HG03521 (cell line): Measurements from ENCODE around the gene FHIT.

Experiments
- ATAC-seq: cut with Tn5 transposase; IDR thresholded peaks from one replicate; pipeline ENCODE4 v1.9.1; 2021; ENCODE audit warnings: mild to moderate bottlenecking, moderate library complexity; ENCODE audit not compliant: unreplicated experiment

The FHIT gene

DNA sequence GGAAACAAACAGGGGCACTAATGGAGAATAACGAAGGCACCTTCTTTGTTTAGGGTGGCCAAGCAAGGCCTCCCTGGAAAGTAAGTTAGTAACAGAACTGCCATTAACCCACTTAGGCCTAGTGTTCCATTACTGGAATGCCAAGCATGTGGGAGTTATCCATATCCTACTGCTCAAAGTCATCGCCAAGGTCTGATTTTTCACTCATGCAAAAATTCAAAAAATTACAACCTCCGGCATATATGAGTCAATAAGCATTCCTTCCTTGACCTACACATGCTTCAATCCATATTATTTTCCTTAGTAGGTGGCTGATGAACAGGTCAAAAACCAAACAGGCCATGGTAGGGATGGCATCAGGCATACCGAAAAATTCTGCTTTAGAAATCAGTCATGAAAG, 1097.2 kb downstream of the FHIT start:
- ATAC-seq = no peak

DNA sequence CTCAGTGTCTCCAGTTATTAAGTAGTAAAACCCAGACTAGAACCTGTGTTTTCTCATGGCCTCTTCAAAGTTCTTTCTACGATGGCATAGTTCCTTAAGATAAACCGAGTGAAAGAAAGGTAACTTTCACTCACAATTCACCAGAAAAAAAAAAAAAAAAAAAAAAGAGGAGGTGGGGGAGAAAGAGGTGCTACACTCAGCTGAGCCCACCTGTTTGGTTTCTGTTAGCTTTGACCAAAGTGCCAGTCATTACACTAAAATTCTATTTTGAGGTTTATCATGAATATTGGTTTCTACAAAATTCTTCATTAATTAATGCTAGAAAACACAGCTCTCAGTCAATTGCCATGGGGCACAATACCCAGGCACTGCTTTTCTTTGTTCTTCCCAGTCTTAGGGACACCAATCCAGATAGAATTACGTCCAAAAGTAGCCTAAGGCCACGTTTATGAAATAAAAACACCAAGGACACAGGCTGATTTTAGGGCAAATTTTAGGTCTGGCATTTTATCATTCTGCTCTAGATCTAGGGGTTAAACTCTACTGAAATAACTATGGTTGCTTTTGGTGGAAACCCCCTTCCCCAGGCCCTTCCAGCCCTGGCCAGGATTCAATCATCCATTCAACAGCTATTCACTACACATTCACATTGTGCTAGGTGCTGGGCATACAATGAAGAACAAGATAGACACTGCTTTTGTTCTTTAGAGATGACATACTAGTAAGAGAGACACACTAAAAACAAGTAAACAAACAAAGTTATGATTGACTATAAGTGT, 1097.8 kb downstream of the FHIT start:
- no peak for ATAC-seq

DNA sequence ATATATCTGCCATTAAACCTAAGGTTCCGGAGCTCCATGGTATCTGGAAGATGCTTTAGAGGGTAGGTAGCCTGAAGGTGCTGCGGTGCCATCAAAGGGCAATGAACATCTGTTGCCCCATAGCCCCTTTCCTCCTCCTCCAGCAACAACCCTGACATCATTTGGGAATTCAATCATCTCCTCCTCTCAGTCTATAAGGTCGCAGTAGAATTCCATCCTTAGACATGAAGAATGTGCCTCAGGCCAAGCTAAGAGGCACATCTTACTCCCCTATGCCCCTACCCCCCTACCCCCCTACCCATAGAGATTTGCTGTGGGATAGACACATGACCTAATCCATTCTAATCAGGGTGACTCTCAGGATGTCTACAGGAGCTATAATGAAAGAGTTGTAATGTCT, 1101.8 kb downstream of the FHIT start:
- no peak for ATAC-seq

DNA sequence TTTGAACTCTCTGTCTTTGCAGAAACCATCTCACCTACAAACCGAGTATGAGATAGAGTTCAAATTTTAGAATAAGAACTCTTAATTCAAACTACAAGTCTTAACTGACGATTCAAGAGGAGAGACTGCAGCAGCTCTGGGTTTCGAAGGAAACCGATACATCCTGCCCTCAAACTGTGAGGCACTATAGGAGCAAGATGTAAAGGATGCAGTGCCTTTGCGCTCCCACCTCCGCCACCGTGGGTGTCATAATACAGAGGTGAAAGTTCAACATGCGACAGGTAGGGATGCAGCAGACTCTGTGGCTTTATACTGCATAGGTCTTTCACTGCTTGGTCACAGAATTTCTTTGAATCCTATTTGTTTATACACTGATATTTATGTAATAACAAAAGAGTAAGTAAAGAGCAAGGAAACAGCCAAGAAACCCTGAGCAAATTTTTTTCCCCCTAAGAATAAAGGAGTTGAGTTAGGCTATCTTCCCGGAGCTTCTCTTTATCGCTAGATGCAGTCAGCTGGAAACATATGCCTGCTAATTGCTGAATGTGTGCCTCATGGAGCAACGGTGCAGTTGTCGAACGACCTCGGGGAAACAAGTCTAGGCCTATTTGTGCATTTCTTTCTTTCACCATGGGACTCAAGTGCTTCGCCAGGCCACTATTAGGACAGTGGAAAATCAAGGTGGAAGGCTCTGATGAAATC, 1103.9 kb downstream of the FHIT start:
- ATAC-seq = no peak

DNA sequence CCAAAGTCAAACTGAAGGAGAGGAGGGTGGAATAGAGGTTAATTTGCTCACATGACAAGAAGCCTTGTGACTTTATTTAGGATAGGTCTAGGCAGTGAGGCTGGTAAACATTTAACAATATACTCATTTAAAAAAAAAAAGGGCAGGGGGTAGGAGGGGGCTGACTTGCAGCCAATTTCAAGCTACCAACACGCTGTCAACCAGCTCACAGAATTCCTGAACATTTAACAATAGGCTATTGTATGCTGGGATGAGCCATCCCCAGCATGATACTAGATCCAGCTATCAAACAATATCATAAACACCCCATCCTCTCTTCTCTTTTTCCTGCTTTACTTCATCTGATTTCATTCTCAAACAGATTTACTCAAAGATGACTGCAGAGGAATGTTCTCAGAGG, 1105.1 kb downstream of the FHIT start:
- ATAC-seq = no peak

DNA sequence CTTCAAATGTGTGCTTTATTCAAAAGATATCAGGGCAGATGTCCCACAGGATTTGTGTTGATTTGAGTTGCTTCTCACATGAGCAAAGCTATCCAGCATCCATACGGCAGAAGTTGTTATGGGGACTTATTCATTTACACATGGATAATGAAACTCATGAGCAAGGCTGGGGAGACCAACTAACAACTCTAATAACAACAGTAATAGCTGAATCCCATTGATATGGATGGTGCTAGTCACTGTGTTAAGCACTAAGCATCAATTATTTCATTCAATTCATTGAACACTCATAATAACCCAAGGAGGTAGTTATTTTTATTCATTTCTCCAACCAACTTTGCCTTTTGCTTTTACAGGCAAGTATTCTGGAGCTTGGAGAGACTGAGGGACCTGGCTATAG, 1107.2 kb downstream of the FHIT start:
- ATAC-seq = no peak

DNA sequence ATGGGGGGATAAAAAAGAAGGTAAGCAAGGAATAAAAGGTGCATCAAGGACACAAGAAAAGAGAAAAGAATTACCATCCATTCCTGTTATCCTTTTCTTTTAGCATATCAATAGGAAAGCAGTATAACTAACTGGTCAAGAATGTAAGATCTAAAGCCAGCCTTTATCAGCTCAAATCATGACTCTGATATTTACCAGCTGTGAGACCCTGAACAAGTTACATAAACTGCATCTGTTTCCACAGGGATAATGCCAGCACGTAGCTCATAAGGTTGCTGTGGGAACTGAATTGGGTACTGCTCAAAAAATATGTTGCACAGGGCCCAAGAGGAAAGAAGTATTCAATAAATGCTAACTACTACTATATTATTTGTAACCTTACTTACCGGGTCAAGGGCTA, 1109.2 kb downstream of the FHIT start:
- no peak for ATAC-seq

DNA sequence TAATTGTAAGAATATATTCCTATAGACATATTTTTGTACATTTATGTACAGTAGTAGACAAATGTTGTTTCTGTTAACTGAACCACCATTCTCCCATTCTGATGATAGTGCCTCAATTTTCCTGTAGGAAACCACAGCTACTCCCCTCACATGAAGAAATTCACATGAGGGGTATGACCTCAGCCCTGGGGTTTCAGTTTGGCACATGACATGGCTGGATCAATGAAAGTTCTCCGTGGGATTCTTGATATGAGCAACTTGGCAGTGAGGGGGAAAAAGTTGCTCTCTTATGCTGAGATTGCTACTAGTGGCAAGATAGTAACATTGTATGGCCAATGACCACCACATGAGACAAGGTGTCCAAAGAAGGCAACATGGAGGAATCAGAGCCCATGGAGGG, 1111.1 kb downstream of the FHIT start:
- no peak for ATAC-seq

DNA sequence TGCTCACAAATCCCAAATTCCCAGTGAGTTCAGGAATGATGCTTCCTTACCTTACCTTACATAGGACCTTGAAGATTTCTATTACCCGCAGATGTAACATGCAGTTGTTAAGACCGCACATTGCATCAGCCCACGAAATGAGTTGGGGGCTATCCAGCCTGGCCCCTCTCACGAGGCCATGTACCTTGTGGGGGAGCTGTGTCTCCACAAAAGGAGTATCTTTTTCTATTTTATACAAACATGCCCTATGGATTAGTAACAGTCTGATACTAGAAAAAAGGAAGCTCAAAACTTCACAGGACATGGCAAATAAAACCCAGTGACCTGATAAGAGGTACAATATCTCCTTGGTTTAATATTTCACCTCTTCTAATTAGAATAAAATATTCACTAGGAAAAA, 1114.7 kb downstream of the FHIT start:
- ATAC-seq = no peak

DNA sequence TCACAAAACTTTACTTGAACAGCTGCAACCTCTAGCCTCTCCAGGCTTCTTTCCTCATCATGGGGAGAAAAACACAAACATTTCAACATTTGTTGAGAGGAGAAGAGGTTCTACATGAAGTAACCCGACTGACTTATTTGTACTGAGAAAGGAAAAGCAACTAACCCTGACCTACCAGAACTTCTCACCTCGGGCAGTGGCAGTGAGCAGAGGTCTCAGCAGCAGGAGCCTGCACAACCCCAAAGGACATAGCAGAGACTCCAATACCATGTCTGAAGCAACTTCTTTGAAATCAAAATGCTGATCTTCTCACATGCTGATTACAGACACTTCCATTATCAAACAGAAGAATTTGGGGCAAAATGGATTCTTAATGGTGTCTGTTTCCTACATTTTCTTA, 1115.8 kb downstream of the FHIT start:
- no peak for ATAC-seq

DNA sequence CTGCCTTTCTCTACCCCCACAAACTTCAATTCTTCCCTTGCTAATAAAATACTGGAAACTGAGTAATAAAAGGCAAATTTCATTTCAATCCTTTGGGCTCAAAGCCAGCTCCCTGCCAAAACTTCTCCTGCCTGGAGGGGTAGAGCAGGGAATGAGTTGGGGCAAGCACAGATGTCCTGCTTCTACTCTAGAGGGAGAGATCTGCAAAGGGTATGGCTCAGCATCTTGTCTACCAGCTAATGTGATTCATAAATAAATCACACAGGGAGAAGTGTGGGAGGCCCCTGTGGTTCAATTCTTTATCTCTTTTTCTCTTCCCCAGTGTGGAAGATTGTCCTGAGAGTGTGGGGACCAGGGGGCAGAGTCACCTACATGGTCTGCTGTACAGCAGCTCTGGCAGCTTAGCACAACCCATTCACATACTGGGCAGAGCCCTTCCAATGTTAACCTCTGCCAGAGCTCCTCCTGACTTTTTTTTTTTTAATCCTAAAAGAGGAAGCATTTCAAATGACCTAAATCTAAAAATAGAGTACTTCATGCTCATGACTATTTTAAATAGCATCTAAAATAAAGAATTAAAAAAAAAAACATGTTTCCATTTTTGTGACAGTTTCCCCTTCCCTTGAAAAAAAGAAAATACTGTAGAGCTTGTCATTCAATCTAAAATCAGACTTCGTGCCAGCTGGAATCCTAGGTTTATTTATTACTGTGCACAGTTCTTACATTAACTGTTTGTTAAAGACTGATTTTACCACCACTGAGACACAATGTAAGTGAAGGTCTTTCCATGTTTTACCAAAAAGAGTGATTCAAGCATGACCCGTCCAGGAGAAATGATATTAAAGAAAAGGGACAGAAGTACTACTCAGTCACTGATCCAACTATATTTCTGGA, 1117.7 kb downstream of the FHIT start:
- ATAC-seq = no peak

DNA sequence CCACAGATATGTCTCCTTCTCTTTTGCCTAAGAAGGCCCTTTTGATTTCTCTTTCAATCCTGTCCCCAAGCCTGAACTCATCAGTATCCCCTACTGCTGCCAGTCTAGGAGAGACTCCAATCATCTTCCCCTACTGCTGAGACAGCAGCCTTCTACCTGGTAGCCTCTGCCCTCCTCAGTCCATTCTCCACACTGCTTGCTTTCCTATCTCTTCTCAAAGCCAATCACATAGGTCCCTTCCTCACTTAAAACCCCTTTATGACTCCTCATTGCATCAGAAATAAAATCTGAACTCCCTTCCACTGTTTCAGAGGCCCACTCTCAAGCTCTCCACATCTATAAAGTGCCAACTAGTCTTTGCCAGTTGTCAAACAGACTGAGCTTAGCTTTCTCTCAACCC, 1119.6 kb downstream of the FHIT start:
- ATAC-seq = no peak

DNA sequence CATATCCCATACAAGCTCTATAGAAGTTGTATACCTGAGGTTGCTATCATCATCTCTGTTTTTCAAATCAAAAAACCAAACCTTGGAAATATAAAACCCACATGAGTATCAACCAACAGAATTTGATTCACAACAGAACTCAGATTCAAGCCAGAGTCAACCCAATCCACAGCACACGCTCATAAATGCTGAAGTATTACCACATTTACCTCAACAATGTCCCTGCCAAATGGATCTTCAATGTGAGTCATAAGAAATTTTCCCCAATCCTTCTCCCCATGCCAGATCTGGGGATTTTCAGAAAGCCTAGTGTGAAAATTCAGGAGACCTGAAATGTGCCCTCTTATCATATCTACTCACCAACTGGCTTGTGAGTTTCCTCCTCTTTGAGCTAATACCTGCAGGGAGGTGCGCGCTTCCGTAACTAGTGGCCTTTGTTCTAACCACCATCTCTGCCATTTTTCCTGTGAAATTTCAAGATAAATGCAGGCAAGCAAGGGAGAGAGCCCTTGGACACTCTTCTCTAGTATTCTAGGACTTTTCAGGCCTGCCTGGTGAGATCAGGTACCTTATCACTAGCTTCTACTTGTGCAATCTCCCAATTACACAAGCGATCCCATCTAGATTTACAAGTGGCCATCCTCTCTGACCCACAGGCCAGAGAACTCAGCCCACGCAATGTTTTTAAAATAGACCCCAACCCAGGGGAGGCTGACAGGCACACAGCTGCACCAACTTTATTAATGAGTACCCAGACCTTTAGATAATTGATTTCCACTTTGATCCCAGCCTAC, 1124.5 kb downstream of the FHIT start:
- ATAC-seq = no peak

DNA sequence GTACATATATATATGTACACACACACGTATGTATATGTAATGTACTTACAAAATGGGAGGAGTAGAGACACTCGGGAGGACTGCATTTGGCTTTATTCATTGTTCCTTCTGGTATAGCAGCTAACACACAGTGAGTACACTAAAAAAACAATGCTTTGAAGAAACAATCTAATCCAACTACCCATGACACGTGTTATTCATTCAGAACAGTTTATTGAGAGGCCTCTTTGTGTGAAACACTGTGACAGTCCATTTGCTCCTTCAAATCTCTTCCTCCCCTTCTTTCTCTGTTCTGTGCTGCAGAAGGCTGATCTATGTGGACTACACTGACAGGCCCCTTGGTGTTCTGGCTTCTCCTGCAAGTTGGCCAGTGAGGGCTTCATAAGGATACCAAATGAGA, 1125.6 kb downstream of the FHIT start:
- ATAC-seq = no peak

DNA sequence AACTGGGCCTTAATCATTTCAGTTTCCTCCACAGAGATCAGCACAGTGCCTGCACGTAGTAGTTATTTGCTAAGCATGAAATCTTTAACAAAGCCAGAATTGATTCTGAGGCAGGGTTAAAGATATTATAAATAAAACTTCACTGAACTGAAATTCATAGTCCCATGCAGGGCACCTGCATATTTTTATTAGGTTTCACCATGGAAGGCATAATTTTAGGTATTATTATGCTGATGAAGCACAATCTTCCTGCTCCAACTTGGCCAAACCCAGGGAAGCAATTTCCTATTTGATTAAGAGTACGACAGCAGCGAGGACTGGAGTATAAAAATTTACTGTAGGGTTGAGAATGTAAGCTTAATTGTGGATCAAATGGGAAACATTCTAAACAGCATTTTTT, 1131.0 kb downstream of the FHIT start:
- no peak for ATAC-seq

DNA sequence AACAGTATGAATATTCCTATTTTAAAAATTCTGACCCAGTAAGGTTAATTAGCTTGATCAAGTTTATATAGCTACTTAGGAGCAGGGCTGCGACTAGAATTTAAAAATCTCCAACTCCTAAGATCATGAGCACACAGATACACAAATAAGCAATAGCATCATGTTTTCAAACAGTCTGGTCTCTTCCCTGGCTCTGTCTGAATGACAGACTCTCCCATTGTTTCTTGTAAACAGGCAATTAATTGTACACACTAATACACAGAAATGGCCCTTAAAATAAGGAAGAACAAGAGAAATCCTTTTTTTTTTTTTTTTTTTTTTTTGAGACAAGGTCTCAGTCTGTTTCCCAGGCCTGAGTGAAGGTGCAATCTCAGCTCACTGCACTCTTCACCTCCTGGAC, 1137.1 kb downstream of the FHIT start:
- ATAC-seq = no peak

DNA sequence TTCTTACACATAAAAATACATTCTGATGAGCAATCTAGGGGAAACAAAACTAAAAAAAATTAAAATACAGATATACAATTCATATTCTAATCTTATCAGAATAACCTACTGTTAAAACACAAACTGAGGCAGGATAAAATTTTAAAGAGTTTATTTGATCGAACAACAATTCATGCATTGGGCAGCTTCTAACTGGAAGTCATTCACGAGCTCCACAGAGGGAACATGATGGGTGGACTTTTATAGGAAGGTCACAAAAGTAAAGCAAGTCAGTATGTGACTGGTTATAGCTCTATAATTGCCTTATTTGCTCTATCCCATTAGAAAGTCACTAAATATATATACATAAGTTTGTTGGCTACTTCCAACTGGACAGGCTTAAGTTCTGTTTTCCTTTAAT, 1144.0 kb downstream of the FHIT start:
- no peak for ATAC-seq

DNA sequence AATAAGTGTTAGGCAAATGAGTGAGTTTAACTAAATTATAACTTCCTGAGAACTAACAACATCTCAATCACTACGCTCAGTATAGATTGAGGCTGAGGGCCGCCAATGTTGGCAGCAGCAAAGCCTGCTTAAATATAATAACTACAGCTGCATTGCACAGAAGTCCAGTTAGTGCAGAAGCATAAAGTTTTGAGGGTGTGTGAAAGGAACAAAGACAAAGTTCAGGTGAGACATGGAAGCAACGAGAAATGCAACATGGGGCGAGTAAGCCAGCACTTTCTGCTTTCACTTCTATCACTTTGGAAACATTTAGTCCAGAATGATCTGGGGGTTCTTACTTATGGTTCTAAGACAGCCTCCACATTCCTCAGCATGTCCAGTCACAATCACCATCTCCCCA, 1149.1 kb downstream of the FHIT start:
- no peak for ATAC-seq

DNA sequence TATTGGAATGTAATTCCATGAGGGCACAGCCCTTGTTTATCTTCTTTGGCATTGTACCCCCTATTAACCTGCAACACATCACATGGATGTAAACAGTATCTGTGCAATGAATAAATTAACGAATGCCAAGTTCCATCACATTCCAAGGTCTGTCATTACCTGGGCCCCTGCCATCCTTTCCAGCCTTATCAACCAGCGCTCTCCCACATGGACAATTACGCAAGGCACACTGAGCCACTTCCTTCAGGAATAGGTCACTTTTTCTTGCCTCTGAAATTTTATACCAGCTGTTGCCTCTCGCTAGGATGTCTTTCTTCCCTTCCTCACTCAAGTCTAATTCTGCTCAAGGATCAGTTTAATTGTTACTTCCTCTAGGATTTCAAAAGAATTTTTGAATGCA, 1149.6 kb downstream of the FHIT start:
- no peak for ATAC-seq

DNA sequence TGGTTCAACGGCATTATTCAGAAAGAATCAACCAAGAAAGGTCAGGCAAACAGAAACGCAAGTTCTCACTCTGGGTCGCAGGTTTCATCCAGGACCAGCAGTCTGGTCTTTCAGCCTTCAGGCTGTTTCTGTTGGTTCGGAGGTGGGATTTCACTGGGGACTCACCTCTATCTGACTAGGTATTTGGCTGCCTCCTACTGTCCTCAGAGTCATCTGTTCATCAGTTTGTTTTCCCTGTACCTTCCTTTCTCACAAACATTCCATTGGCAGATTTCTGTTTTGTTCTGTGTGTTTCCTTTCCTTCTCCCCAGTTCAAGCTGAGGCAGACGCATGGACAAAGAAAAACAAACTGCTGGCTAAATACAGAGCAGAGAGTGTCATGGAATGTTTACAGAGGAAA, 1154.8 kb downstream of the FHIT start:
- ATAC-seq = no peak

DNA sequence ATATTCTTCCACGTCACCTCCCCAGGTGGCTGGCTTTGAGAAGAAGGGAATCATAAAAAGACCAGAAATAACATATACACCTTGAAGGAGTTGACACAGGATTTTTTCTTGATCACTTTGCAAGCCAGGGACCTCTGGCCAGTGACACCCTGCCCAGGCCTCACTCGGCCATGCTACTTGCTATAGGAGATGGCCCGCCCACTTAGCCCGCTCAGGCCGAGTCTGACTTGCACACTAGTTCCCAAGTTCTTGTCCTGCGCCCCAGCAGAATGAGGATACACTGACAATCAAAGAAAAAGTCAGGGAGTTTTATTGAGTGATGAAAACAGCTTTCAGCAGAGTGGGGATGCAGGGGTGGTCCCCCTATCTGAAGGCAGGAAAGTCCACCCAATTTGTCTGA, 1155.3 kb downstream of the FHIT start:
- no peak for ATAC-seq
